ENCODE data around the gene RRBP1.

DNA sequence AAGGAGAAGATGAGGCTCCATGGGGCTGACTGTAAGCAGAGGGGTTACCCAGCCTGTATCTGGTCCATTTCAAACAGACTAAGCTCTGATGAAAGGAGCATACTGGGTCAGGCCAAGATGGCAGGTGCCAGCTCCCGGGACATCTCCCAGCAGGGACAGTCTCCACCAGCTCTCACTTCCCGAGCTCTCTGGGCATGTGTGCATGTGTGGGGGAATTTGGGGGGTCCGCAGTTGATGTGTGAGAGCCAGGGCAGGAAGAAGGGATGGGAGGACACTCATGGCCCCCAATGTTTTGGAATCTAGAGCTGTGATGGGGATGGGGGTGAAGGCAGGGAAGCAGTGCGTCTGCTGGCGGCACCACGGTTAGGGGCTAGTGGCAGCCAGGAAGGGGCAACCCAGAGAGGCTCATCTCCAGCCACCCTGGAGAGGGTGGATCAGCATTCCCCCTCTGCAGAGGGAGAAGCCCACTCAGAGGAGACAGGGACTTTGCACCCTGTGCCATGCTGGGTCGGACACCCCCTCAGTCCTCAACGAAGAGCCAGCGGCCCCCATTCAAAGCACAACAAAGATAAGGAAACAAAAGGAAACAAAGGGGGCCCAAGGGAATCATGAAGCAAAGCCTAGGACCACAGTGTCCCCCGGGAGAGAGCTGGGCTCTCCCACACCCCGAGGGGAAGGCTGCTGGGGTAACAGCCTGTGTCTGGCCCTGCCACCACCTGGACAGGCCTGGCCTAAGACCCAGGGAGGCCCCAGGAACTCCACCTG, 59.8 kb downstream of the RRBP1 start:
- TF ChIP-seq, protein P1, sequence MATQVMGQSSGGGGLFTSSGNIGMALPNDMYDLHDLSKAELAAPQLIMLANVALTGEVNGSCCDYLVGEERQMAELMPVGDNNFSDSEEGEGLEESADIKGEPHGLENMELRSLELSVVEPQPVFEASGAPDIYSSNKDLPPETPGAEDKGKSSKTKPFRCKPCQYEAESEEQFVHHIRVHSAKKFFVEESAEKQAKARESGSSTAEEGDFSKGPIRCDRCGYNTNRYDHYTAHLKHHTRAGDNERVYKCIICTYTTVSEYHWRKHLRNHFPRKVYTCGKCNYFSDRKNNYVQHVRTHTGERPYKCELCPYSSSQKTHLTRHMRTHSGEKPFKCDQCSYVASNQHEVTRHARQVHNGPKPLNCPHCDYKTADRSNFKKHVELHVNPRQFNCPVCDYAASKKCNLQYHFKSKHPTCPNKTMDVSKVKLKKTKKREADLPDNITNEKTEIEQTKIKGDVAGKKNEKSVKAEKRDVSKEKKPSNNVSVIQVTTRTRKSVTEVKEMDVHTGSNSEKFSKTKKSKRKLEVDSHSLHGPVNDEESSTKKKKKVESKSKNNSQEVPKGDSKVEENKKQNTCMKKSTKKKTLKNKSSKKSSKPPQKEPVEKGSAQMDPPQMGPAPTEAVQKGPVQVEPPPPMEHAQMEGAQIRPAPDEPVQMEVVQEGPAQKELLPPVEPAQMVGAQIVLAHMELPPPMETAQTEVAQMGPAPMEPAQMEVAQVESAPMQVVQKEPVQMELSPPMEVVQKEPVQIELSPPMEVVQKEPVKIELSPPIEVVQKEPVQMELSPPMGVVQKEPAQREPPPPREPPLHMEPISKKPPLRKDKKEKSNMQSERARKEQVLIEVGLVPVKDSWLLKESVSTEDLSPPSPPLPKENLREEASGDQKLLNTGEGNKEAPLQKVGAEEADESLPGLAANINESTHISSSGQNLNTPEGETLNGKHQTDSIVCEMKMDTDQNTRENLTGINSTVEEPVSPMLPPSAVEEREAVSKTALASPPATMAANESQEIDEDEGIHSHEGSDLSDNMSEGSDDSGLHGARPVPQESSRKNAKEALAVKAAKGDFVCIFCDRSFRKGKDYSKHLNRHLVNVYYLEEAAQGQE (IDR thresholded peaks at IDR 0.05; ENCODE audit: insufficient replicate concordance, low read depth), result no peak
- no peak for TF ChIP-seq CTCF (IDR thresholded peaks at IDR 0.05; ENCODE audit: insufficient read depth, low read length)

Measured in HL-60 (cell line).